ENCODE measurements around the gene PLCH1. TPM values are rescaled to one million over a fixed set of nuclear protein-coding genes. Genes with fewer than 3 reads are reported as not detected.
A peak's percentile ranks its signal among the peaks of the same experiment; 100 is the strongest.

PLCH1 gene
- total RNA-seq, 1 experiment from 2014 or later: 8.9 TPM

GRCh38 chr3:155362808-155363689, 381.8 kb downstream of the PLCH1 start (continued):
- TF ChIP-seq, protein P1, sequence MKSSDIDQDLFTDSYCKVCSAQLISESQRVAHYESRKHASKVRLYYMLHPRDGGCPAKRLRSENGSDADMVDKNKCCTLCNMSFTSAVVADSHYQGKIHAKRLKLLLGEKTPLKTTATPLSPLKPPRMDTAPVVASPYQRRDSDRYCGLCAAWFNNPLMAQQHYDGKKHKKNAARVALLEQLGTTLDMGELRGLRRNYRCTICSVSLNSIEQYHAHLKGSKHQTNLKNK (CRISPR knock-in tag; IDR thresholded peaks at IDR 0.05): no peak
- TF ChIP-seq NFYB (CRISPR knock-in tag; conservative IDR thresholded peaks at IDR 0.05; ENCODE audit: low read depth): no peak
- TF ChIP-seq NFE2L1 (CRISPR knock-in tag; IDR thresholded peaks at IDR 0.05): no peak
- no peak for TF ChIP-seq NR1H2 (CRISPR knock-in tag; IDR thresholded peaks at IDR 0.05)
- no peak for TF ChIP-seq RELA (CRISPR knock-in tag; IDR thresholded peaks at IDR 0.05; ENCODE audit: borderline replicate concordance)
- TF ChIP-seq ZNF263 (CRISPR knock-in tag; IDR thresholded peaks at IDR 0.05; ENCODE audit: low read depth): no peak
- TF ChIP-seq ETV6 (CRISPR knock-in tag; IDR thresholded peaks at IDR 0.05): no peak
- TF ChIP-seq, protein P2, sequence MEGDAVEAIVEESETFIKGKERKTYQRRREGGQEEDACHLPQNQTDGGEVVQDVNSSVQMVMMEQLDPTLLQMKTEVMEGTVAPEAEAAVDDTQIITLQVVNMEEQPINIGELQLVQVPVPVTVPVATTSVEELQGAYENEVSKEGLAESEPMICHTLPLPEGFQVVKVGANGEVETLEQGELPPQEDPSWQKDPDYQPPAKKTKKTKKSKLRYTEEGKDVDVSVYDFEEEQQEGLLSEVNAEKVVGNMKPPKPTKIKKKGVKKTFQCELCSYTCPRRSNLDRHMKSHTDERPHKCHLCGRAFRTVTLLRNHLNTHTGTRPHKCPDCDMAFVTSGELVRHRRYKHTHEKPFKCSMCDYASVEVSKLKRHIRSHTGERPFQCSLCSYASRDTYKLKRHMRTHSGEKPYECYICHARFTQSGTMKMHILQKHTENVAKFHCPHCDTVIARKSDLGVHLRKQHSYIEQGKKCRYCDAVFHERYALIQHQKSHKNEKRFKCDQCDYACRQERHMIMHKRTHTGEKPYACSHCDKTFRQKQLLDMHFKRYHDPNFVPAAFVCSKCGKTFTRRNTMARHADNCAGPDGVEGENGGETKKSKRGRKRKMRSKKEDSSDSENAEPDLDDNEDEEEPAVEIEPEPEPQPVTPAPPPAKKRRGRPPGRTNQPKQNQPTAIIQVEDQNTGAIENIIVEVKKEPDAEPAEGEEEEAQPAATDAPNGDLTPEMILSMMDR (IDR thresholded peaks at IDR 0.05): no peak
- no peak for TF ChIP-seq HMGA2 (CRISPR knock-in tag; IDR thresholded peaks at IDR 0.05)
- TF ChIP-seq NR3C1 (CRISPR knock-in tag; conservative IDR thresholded peaks at IDR 0.05; ENCODE audit: low read depth): no peak
- TF ChIP-seq ATF1 (CRISPR knock-in tag; IDR thresholded peaks at IDR 0.05): no peak
- no peak for TF ChIP-seq ZNF219 (CRISPR knock-in tag; IDR thresholded peaks at IDR 0.05; ENCODE audit: borderline replicate concordance)
- TF ChIP-seq, protein P3, sequence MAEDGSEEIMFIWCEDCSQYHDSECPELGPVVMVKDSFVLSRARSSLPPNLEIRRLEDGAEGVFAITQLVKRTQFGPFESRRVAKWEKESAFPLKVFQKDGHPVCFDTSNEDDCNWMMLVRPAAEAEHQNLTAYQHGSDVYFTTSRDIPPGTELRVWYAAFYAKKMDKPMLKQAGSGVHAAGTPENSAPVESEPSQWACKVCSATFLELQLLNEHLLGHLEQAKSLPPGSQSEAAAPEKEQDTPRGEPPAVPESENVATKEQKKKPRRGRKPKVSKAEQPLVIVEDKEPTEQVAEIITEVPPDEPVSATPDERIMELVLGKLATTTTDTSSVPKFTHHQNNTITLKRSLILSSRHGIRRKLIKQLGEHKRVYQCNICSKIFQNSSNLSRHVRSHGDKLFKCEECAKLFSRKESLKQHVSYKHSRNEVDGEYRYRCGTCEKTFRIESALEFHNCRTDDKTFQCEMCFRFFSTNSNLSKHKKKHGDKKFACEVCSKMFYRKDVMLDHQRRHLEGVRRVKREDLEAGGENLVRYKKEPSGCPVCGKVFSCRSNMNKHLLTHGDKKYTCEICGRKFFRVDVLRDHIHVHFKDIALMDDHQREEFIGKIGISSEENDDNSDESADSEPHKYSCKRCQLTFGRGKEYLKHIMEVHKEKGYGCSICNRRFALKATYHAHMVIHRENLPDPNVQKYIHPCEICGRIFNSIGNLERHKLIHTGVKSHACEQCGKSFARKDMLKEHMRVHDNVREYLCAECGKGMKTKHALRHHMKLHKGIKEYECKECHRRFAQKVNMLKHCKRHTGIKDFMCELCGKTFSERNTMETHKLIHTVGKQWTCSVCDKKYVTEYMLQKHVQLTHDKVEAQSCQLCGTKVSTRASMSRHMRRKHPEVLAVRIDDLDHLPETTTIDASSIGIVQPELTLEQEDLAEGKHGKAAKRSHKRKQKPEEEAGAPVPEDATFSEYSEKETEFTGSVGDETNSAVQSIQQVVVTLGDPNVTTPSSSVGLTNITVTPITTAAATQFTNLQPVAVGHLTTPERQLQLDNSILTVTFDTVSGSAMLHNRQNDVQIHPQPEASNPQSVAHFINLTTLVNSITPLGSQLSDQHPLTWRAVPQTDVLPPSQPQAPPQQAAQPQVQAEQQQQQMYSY (CRISPR knock-in tag; IDR thresholded peaks at IDR 0.05): no peak
- TF ChIP-seq ZSCAN18 (CRISPR knock-in tag; IDR thresholded peaks at IDR 0.05): no peak
- 0 out of 2 replicates have a peak, but pooled peaks have one; percentile 17 for TF ChIP-seq MAX (CRISPR knock-in tag; IDR thresholded peaks at IDR 0.05)
- TF ChIP-seq EMX1 (CRISPR knock-in tag; IDR thresholded peaks at IDR 0.05): no peak
- TF ChIP-seq TEAD1 (CRISPR knock-in tag; IDR thresholded peaks at IDR 0.05): peak; percentile 89
- no peak for TF ChIP-seq ZNF396 (CRISPR knock-in tag; IDR thresholded peaks at IDR 0.05; ENCODE audit: borderline replicate concordance)
- 0 out of 2 replicates have a peak, but pooled peaks have one; percentile 67 for TF ChIP-seq NFATC4 (CRISPR knock-in tag; IDR thresholded peaks at IDR 0.05)
- TF ChIP-seq OVOL2 (CRISPR knock-in tag; IDR thresholded peaks at IDR 0.05; ENCODE audit: borderline replicate concordance): no peak
- TF ChIP-seq, protein P4, sequence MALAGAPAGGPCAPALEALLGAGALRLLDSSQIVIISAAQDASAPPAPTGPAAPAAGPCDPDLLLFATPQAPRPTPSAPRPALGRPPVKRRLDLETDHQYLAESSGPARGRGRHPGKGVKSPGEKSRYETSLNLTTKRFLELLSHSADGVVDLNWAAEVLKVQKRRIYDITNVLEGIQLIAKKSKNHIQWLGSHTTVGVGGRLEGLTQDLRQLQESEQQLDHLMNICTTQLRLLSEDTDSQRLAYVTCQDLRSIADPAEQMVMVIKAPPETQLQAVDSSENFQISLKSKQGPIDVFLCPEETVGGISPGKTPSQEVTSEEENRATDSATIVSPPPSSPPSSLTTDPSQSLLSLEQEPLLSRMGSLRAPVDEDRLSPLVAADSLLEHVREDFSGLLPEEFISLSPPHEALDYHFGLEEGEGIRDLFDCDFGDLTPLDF (CRISPR knock-in tag; IDR thresholded peaks at IDR 0.05): no peak
- no peak for TF ChIP-seq E2F5 (CRISPR knock-in tag; IDR thresholded peaks at IDR 0.05)
- TF ChIP-seq GTF2I (CRISPR knock-in tag; conservative IDR thresholded peaks at IDR 0.05): no peak
- TF ChIP-seq, protein P5, sequence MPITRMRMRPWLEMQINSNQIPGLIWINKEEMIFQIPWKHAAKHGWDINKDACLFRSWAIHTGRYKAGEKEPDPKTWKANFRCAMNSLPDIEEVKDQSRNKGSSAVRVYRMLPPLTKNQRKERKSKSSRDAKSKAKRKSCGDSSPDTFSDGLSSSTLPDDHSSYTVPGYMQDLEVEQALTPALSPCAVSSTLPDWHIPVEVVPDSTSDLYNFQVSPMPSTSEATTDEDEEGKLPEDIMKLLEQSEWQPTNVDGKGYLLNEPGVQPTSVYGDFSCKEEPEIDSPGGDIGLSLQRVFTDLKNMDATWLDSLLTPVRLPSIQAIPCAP (CRISPR knock-in tag; IDR thresholded peaks at IDR 0.05): no peak
- TF ChIP-seq, protein P6, sequence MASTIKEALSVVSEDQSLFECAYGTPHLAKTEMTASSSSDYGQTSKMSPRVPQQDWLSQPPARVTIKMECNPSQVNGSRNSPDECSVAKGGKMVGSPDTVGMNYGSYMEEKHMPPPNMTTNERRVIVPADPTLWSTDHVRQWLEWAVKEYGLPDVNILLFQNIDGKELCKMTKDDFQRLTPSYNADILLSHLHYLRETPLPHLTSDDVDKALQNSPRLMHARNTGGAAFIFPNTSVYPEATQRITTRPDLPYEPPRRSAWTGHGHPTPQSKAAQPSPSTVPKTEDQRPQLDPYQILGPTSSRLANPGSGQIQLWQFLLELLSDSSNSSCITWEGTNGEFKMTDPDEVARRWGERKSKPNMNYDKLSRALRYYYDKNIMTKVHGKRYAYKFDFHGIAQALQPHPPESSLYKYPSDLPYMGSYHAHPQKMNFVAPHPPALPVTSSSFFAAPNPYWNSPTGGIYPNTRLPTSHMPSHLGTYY (CRISPR knock-in tag; IDR thresholded peaks at IDR 0.05): 0 out of 2 replicates have a peak, but pooled peaks have one; percentile 43
- TF ChIP-seq TP53 (CRISPR knock-in tag; IDR thresholded peaks at IDR 0.05): no peak
